WTC11 (cell line): Measurements from ENCODE around the gene METTL24.

Experiments used
- IRF2 ChIP-seq: sonication (generic); formaldehyde crosslinking; IDR thresholded peaks from 2 replicates; pipeline ENCODE4 v1.8.0; 2022; ENCODE audit warnings: low read depth, missing genetic modification reagents, borderline replicate concordance
- MYBL2 ChIP-seq: sonication (generic); formaldehyde crosslinking; IDR thresholded peaks from 2 replicates; pipeline ENCODE4 v1.8.1; 2023; ENCODE audit warnings: mild to moderate bottlenecking, moderate library complexity, missing genetic modification reagents
- ZNF416 ChIP-seq: fragments of 250-450 bp; sonication (Bioruptor Pico); IDR thresholded peaks from 2 replicates; pipeline ENCODE4 v1.9.0; 2021; ENCODE audit warnings: mild to moderate bottlenecking, inconsistent platforms
- TF ChIP-seq, protein P1 (sequence below): fragments of 200-600 bp; IDR thresholded peaks from 2 replicates; pipeline ENCODE4 v1.8.0; 2022; ENCODE audit warnings: antibody characterized with exemption
- TF ChIP-seq, protein P2 (sequence below): sonication (generic); formaldehyde crosslinking; IDR thresholded peaks from 2 replicates; pipeline ENCODE4 v1.8.1; 2022; ENCODE audit warnings: missing genetic modification reagents, borderline replicate concordance
- TF ChIP-seq, protein P3 (sequence below): sonication (generic); formaldehyde crosslinking; IDR thresholded peaks from 2 replicates; pipeline ENCODE4 v1.8.1; 2023; ENCODE audit warnings: mild to moderate bottlenecking, moderate library complexity, missing genetic modification reagents
- TF ChIP-seq, protein P4 (sequence below): sonication (generic); formaldehyde crosslinking; IDR thresholded peaks from 2 replicates; pipeline ENCODE4 v1.8.1; 2023; ENCODE audit warnings: mild to moderate bottlenecking, missing genetic modification reagents, borderline replicate concordance

DNA sequence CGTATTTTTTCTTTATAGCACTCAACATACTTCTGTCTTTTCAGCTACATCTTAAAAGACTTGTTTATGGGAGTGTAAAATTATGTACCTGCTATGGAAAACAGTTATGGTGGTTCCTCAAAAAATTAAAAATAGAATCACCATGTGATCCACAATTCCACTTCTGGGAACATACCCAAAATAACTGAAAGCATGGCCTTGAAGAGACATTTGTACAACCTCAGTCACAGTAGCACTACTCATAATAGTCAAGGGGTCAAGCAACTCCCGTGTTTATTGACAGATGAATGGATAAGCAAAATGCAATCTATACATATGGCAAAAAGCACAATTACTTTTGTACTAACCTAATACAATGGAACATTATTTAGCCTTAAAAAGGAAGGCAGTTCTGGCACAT lies 74.5 kb downstream of the METTL24 start:
- TF ChIP-seq, protein P1, sequence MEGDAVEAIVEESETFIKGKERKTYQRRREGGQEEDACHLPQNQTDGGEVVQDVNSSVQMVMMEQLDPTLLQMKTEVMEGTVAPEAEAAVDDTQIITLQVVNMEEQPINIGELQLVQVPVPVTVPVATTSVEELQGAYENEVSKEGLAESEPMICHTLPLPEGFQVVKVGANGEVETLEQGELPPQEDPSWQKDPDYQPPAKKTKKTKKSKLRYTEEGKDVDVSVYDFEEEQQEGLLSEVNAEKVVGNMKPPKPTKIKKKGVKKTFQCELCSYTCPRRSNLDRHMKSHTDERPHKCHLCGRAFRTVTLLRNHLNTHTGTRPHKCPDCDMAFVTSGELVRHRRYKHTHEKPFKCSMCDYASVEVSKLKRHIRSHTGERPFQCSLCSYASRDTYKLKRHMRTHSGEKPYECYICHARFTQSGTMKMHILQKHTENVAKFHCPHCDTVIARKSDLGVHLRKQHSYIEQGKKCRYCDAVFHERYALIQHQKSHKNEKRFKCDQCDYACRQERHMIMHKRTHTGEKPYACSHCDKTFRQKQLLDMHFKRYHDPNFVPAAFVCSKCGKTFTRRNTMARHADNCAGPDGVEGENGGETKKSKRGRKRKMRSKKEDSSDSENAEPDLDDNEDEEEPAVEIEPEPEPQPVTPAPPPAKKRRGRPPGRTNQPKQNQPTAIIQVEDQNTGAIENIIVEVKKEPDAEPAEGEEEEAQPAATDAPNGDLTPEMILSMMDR = no peak
- TF ChIP-seq, protein P2, sequence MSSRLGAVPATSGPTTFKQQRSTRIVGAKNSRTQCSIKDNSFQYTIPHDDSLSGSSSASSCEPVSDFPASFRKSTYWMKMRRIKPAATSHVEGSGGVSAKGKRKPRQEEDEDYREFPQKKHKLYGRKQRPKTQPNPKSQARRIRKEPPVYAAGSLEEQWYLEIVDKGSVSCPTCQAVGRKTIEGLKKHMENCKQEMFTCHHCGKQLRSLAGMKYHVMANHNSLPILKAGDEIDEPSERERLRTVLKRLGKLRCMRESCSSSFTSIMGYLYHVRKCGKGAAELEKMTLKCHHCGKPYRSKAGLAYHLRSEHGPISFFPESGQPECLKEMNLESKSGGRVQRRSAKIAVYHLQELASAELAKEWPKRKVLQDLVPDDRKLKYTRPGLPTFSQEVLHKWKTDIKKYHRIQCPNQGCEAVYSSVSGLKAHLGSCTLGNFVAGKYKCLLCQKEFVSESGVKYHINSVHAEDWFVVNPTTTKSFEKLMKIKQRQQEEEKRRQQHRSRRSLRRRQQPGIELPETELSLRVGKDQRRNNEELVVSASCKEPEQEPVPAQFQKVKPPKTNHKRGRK (CRISPR knock-in tag) = no peak
- TF ChIP-seq MYBL2 (no peak), ZNF416 (CRISPR knock-in tag) (no peak), IRF2 (CRISPR knock-in tag) (no peak)
- TF ChIP-seq, protein P3, sequence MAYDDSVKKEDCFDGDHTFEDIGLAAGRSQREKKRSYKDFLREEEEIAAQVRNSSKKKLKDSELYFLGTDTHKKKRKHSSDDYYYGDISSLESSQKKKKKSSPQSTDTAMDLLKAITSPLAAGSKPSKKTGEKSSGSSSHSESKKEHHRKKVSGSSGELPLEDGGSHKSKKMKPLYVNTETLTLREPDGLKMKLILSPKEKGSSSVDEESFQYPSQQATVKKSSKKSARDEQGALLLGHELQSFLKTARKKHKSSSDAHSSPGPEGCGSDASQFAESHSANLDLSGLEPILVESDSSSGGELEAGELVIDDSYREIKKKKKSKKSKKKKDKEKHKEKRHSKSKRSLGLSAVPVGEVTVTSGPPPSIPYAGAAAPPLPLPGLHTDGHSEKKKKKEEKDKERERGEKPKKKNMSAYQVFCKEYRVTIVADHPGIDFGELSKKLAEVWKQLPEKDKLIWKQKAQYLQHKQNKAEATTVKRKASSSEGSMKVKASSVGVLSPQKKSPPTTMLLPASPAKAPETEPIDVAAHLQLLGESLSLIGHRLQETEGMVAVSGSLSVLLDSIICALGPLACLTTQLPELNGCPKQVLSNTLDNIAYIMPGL = no peak
- TF ChIP-seq, protein P4, sequence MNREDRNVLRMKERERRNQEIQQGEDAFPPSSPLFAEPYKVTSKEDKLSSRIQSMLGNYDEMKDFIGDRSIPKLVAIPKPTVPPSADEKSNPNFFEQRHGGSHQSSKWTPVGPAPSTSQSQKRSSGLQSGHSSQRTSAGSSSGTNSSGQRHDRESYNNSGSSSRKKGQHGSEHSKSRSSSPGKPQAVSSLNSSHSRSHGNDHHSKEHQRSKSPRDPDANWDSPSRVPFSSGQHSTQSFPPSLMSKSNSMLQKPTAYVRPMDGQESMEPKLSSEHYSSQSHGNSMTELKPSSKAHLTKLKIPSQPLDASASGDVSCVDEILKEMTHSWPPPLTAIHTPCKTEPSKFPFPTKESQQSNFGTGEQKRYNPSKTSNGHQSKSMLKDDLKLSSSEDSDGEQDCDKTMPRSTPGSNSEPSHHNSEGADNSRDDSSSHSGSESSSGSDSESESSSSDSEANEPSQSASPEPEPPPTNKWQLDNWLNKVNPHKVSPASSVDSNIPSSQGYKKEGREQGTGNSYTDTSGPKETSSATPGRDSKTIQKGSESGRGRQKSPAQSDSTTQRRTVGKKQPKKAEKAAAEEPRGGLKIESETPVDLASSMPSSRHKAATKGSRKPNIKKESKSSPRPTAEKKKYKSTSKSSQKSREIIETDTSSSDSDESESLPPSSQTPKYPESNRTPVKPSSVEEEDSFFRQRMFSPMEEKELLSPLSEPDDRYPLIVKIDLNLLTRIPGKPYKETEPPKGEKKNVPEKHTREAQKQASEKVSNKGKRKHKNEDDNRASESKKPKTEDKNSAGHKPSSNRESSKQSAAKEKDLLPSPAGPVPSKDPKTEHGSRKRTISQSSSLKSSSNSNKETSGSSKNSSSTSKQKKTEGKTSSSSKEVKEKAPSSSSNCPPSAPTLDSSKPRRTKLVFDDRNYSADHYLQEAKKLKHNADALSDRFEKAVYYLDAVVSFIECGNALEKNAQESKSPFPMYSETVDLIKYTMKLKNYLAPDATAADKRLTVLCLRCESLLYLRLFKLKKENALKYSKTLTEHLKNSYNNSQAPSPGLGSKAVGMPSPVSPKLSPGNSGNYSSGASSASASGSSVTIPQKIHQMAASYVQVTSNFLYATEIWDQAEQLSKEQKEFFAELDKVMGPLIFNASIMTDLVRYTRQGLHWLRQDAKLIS (CRISPR knock-in tag) = no peak
